ENCODE measurements around the gene HSP90AB1.

Gene HSP90AB1

DNA sequence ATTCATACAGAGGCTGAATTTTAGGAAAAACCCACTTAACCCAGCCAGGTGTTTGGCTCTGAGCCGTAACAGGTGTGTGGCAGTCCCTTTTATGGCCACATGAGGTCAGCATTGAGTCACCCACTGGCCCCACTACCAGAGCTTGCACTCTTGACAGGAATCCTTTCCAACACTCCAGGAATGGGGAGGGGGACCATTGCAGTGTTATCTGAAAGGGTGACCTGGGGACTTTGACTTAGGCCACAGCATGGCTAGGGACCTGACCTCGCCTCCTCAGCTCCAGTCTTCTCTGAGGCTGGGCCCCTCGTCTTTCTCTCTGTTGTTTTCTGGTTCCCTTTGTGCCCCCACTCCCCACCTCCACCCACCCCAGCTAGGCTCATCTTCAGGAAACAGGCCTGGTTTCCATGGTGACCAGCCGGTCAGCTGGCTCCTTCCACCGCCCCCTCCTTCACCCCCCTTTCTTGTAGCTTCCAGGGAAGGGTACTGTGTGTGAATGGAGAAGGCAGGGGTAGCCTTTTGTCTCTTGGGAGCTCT lies 21.3 kb downstream of the HSP90AB1 start:
- DNase-seq (ENCODE audit: low read depth in 2 of 2) = peak in 1 of 2 donors; percentile 60

DNA sequence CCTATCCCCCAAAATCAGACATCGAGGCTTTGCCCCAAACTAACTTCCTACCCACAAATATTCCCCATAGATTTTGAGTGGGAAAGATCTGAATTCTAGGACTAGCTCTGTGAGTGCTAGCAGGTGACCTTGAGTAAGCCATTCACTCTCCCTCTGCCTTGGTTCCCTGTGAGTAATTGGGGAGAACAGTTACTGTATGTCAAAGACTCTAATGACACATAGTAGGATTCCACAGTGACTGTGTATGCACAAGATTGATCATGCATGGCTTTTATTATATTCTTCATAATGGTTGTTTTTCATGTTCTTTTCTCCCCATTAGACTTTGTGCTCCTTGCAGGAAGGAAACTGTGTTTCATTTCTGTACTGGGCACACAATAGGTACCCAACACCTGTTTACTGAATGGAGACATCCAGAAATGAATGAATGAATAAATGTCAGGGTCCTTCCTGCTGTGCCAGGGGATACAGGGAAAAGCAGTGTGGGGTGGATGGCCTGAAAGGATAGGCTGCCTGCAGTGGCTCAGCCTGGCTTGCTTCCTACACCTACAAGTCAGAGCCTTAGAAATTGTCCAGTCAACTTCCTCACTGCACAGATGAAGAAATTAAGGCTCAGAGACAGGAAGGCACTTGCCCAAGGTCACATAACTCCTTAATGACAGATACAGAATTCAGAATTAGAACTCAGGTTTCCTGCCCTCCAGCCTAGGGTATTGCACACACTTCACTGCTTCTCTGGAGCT lies 22.4 kb downstream of the HSP90AB1 start:
- DNase-seq (ENCODE audit: low read depth in 2 of 2) = no peak

DNA sequence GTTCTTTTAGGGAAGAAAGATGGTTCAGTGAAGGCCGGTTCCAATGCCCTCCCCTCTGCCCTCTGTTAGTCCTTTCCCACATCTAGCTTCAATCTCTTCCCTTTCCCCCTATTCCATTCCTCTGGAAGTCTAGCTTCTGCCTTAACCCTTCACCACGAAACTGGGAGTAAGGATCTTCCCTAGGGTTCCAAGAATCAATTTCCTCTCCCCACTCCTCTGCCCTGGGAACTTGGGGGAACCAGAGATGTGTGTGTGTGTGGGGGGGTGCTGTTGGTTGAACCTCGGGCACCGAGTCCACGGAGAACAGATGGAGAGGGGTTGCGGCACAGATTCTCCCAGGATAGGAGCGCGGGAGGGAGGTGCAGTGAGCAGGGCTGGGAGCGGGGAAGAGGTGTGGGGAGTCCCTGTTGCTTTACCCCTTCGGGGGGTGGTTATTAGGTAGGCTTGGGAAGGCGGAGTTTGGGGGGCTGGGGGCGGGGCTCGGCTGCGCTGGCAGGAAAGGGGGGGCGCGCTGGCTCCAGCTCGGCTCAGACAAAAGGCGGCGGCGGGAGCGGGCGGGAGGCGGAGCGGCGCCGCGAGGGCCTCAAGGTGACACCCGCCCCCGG lies 23.1 kb downstream of the HSP90AB1 start, which contains the start of gene TMEM151B:
TMEM151B (plus strand) TSS at position 530 of the 605 bp plus-strand sequence. CDS start 293 bp downstream, outside the sequence.
- no peak for DNase-seq (ENCODE audit: low read depth in 2 of 2)

DNA sequence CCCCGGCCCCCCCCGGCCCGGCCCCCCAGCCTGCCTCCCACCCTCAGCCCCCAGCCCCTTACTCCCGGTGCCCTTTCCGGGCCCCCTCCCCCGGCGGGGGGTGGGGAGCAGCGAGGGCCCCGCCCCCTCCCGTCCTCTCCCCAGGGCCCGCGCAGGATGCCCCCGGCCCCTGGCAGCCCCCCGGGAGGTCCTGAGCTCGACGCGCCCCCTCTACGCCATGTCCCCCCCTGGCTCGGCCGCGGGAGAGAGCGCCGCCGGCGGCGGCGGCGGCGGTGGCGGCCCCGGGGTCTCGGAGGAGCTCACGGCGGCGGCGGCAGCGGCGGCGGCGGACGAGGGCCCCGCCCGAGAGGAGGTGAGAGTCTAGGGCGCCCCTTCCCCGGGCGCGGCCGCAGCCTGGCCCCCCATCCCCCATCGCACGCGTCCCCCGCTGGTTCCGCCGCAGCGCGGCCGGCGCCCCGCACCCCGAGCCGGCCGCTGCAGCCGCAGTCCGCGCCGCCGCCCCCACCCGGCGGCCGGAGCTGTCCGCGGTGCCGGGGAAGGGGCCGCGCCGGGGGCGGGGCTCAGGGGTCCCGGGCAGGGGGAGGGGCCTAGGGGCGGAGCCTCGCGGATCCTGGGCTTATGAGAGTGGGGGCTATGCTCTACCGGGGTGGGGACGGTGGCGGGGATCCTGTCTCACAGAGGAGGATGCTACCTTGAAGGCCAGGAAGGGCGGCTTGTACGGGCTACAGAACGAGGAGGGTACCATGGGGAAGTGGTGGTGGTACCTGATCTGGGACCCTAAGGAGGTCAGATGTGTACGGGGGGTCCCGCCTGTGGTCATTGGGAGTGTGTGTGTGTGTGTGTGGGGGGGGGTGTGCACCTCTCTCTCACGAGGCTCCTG lies 23.9 kb downstream of the HSP90AB1 start:
- no peak for DNase-seq (ENCODE audit: low read depth in 2 of 2)

DNA sequence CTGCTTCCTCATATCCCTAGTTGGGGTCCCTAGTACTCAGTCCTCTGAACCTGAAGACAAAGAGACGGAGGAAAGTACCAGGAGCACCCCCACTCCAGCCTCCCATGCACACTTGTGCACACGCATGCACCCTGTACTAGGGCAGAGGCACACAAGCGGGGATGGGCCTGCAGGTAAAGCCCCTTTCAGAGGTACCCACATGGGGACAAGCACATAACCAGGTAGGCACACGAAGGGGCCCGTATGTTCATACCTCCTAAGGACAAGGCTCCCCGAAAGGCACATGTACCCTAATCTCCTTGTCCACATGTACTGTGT lies 24.5 kb downstream of the HSP90AB1 start:
- no peak for DNase-seq (ENCODE audit: low read depth in 2 of 2)

DNA sequence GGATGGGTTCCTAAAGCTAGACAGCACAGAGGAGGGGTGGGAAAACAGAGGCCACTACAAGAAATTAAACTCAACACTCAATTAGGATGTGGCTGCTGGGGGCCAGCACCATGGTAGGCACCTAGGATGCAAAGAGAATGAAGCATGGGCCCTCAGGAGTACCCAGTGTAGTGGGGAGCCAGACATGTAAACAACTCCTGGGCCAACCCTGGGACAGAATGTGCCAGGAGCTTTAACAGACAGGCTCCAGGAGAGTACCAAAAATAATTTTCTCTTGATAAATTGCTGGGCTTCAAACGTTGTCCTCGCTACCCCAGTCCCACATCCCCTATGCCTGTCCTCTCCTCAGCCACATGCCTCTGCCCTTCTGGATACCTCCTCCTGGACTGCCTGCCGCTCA lies 25.0 kb downstream of the HSP90AB1 start:
- no peak for DNase-seq (ENCODE audit: low read depth in 2 of 2)

DNA sequence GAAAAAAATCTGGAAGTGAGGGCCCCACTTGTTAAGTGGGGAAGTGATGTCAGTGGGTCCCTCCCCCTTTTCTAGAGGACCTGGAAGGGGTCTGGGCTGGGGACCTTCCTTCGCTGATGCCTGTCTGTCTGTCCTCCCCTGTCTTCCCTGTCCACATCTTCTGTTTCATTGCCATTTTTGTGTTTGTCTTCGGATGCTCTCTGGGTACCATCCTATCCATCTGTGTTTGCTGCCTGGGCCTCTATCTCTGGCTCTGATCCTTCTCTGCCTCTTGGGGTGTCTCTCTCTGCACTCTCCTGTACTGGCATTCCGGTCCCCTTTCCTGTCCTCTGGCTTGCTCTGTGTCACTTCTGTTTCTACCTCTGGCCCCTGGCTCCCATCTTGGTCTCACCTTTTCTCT lies 25.6 kb downstream of the HSP90AB1 start:
- DNase-seq (ENCODE audit: low read depth in 2 of 2) = no peak

DNA sequence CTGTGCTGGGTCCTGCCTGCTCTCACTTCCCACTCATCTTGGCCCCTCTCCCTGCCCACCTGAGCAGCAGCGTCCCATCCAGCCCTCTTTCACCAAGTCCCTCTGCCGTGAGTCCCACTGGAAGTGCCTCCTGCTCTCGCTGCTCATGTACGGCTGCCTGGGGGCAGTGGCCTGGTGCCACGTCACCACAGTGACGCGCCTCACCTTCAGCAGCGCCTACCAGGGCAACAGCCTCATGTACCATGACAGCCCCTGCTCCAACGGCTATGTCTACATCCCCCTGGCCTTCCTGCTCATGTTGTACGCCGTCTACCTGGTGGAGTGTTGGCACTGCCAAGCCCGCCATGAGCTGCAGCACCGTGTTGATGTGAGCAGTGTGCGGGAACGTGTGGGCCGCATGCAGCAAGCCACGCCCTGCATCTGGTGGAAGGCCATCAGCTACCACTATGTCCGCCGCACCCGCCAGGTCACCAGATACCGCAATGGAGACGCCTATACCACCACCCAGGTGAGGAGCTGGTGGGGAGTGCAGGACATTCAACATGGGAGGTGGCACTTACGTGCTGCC lies 26.2 kb downstream of the HSP90AB1 start:
- DNase-seq (ENCODE audit: low read depth in 2 of 2) = no peak

DNA sequence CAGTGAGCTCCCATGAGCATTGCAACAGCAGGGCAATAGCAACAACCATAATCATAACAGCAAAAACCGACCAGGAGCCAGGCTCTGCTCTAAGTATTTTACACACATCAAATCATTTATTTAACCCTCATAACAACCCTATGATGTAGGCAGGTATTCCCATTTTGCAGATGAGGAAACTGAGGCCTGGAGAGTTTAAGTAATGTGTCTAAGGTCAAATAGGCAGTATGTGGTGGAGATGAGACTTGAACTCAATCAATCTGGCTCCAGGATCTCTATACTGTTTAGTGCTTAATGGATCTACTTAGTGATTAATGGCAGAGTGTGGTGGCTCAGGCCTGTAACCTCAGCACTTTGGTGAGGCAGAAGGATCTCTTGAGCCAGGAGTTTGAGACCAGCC lies 26.7 kb downstream of the HSP90AB1 start:
- no peak for DNase-seq (ENCODE audit: low read depth in 2 of 2)

DNA sequence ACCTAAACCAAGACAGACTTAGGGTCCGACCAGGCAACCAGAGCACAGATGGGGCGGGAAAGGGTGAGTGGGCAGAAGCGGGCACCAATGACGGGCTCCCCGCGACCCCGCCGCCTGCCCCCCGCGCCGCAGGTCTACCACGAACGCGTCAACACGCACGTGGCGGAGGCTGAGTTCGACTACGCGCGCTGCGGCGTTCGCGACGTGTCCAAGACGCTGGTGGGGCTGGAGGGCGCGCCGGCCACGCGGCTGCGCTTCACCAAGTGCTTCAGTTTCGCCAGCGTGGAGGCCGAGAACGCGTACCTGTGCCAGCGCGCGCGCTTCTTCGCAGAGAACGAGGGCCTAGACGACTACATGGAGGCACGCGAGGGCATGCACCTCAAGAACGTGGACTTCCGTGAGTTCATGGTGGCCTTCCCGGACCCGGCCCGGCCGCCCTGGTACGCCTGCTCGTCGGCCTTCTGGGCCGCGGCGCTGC lies 28.4 kb downstream of the HSP90AB1 start:
- DNase-seq (ENCODE audit: low read depth in 2 of 2) = no peak

DNA sequence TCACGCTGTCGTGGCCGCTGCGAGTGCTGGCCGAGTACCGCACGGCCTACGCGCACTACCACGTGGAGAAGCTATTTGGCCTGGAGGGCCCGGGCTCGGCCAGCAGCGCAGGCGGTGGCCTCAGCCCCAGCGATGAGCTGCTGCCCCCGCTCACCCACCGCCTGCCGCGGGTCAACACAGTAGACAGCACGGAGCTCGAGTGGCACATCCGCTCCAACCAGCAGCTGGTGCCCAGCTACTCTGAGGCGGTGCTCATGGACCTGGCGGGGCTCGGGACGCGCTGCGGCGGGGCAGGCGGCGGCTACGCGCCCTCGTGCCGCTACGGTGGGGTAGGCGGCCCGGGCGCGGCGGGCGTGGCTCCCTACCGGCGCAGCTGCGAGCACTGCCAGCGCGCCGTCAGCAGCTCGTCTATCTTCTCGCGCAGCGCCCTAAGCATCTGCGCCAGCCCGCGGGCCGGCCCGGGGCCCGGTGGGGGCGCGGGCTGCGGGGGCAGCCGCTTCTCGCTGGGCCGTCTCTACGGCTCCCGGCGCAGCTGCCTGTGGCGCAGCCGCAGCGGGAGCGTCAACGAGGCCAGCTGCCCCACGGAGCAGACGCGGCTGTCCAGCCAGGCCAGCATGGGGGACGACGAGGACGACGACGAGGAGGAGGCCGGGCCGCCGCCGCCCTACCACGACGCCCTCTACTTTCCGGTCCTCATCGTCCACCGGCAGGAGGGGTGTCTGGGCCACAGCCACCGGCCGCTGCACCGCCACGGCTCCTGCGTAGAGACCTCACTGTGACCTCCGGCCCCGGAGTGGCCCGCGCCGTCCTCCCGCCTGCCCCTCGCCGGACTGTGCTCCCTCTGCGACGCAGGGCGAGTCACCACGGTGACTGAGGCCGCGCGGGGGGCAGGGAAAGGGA lies 29.1 kb downstream of the HSP90AB1 start:
- DNase-seq (ENCODE audit: low read depth in 2 of 2) = no peak

DNA sequence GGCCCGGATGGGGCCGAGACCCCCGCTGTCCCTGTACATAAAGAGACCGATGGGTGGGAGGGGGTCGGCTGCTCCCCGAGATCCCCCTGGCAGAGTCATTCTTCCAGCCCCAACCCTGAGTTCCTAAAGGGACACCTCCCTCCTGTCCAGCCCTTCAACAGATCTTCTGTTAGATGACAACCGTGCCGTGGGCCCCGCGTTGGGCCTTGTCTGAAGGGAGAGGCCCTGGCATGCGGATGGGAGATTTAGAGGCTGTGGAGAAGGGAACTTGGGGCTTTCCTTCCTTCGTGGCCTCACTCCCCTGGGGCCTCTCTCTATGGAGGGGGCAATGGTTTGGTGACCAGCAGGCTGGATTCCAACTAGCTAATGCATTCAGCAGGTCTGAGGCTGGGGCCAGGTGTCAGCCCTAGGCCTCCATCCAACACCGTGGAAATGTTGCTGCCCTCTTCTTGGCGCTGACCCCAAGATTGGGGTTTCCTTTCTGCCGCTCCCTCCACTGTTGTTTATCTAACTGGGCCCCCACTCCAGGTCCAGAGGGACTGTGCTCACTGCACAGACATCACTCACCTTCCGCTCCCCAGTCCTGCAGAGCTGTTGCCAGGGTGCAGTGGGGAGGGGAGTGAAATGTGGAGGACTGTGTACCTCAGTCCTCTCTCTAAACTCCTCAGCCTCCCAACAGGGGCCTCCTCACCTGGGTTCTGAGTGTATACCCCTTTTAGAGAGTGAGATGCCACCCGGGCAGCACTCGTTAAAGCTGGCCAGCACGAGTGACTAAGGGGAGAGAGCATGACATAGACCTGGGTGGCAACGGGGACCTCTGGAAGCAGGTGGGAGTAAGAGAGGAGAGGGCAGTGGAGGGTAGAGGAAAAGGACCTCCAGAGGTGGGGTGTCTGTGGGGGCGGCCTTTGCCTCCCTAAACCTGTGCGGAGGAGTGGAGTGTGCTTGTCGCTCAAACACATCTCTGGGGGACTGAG lies 30.1 kb downstream of the HSP90AB1 start:
- DNase-seq (ENCODE audit: low read depth in 2 of 2) = no peak

DNA sequence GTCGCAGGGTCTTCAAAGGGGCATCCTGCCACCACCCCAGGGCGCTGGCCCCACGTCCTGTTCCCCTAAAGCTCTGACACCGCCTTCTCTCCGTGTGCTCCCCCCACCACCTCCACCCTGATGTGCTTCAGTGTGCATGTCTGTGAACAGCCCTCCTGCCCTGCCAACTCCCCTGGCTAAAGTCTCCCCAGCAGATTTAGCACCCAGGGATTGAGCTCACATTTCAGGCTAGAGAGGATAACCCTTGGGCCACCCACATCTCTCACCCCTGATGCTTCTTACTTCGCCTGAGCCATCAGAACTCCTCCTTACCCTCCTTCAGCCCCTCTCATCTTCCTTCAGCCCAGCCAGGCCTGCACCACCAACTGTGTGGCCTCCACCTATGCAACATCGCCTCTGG lies 30.9 kb downstream of the HSP90AB1 start:
- no peak for DNase-seq (ENCODE audit: low read depth in 2 of 2)

DNA sequence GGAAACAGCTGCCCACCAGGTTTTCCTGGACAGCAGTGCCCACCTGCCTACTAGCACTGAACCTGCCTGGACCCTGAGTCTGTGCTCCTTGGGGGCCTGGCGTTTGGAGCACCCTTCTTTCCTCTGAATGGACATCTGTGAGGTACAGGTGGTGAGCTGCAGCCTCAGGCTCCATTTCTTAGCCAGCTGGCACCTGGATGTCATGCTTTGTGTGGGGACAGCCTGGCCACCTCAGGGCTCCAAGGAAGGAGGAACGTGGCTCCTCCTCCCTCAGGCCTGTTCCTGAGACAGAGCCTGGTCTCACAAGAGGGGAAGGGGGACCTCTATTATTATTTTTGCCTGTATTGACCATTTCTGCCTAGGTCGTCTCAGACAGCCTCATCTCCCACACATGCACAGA lies 31.4 kb downstream of the HSP90AB1 start:
- DNase-seq (ENCODE audit: low read depth in 2 of 2) = no peak

DNA sequence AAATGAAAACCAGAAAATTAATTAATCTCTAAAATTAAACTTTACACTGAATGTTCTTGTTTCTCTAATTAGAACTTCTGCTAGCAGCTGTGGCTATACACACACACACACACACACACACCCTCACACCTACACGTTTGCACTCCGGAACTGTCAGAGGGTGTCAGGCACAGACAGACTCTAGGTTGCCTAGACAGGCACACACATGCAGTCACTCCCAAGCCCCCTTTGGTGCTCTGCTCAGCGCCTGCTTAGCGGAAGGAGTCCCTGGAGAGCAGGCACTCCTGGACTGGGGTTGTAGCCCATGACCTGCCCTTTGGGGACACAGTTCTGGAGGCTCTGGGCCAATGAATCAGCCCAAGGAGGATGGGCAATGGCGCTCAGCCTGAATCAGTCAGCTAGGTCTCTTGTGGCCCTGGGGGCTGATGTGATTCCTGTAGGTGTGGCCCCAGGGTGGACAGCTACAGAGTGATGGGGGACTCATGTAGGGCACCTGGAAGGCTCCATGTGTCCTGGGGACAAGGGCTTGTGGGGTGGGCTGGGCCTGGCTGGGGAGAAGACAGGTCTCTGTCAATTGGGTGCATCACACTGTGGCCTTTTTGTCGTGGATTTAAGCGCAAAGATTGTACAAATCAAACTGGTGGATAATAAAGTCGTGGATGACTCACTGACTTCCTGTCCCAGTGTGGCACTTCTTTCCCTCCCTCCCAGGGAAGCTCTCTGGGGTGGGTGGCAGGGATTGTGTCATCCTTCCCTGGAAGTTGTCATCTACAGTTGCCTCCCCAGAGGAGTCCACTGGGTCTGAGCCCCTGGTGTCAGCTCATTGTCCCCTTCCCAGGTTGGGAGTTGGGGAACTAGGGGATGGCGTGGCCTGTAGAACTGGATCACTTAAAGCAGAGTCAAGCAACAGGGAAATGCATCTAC lies 32.1 kb downstream of the HSP90AB1 start:
- no peak for DNase-seq (ENCODE audit: low read depth in 2 of 2)

DNA sequence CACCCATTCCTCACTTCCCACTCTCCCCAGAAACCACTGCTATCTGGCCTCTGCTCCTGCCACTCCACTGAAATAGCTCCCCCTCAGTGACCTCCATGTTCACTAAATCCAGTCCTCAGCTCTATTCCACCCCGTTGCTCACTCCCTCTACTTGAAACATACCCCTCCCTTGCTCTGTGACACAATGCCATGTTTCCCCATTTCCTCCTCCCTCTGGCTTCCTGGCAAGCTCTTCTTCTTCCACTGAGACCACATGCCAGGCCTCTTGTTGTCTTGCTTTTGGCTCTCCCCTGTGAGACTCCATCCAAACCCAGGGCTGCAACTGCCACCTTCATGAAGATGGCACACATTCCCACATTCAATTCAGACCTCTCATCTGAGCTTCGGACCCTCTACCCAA lies 37.2 kb downstream of the HSP90AB1 start:
- no peak for DNase-seq (ENCODE audit: low read depth in 2 of 2)

DNA sequence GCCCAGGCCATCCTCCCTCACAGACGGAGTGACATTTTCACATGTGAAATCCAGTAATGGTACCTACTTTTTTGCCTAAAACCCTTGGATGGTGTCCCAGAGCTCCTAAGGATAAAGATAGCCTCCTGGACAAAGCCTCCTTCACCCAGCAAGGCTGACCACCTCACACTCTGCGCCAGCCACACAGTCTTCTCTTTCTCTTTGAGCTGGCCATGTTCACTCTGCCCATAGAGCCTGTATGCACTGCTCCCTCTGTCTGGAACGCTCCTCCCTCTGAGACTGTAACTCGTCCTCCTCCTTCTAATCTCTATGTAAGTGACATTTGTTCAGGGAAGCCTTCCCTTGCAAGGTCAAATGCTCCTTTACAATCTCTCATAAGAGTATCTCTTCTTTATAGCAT lies 38.0 kb downstream of the HSP90AB1 start:
- DNase-seq (ENCODE audit: low read depth in 2 of 2) = no peak

DNA sequence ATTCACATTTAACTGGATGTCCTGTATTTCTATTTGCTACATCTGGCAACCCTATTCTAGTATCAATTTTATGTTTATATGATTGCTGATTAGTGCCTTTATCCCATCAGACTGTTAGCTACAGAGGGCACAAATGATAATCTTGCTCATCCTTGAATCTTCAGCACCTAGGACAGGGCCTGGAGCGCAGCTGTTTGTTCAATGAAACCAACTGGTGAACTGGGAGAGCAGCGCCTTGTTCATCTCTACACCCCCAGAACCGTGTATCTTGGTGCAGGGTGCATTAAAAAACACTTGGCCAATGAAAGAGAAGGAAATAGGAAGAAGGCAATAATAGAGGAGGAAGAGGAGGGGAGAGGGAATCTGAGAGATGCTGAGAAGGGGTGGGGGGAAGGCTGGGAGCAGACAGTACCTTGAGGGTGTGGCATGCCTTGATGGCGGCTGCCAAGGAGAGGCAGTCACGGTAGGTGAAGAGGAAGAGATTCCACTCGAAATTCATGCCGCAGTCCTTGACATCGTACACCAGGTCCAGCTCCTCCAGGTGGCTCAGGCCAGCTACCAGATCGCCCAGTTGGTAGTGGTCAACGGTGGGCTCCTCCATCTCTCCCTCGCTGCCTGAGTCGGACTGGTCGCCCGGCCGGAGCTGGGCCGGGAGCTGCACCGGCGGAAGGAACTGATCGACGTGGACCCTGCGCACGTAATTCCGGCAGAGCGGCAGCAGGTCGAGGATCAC lies 38.8 kb downstream of the HSP90AB1 start:
- DNase-seq (ENCODE audit: low read depth in 2 of 2) = no peak

Measured in stimulated activated CD4-positive, alpha-beta T cell treated with anti-CD3 and anti-CD28 coated beads, Interleukin-1b, Interleukin-23, amount 100 ng/mL, for 4 hours (primary cell).